OCI-LY1 (cell line): ENCODE measurements around the gene RABIF.

Experiments used
- H2AFZ ChIP-seq: fragments of 200-600 bp; sonication (generic), shearing (Covaris generic); 2 replicates; pipeline ENCODE4 v1.6.0; 2014; ENCODE audit warnings: antibody characterized with exemption, mild to moderate bottlenecking, low read length
- H3F3A ChIP-seq: fragments of 200-600 bp; sonication (generic), shearing (Covaris generic); 2 replicates; pipeline ENCODE4 v1.6.0; 2014; ENCODE audit warnings: mild to moderate bottlenecking, antibody characterized with exemption, low read length, moderate library complexity; ENCODE audit not compliant: insufficient read depth
- H3K27ac ChIP-seq: fragments of 200-600 bp; sonication (generic); 2 replicates; pipeline ENCODE4 v1.5.1; 2014; ENCODE audit warnings: low read length, mixed run types, mild to moderate bottlenecking, low read depth; ENCODE audit not compliant: poor library complexity, severe bottlenecking
- H3K27me3 ChIP-seq: fragments of 200-600 bp; sonication (generic); 2 replicates; pipeline ENCODE4 v1.6.0; 2014; ENCODE audit warnings: antibody characterized with exemption, mild to moderate bottlenecking, low read length, moderate library complexity; ENCODE audit not compliant: insufficient read depth
- H3K36me3 ChIP-seq: fragments of 200-600 bp; sonication (generic); 2 replicates; pipeline ENCODE4 v1.6.1; 2014; ENCODE audit warnings: mild to moderate bottlenecking, antibody characterized with exemption, low read length, moderate library complexity, mixed read lengths; ENCODE audit not compliant: insufficient read depth
- H3K4me1 ChIP-seq: fragments of 200-600 bp; sonication (generic); 2 replicates; pipeline ENCODE4 v1.5.1; 2014; ENCODE audit warnings: mild to moderate bottlenecking, low read length, moderate library complexity; ENCODE audit not compliant: insufficient read depth, severe bottlenecking
- H3K4me2 ChIP-seq: fragments of 200-600 bp; sonication (generic), shearing (Covaris generic); 2 replicates; pipeline ENCODE4 v1.6.1; 2014; ENCODE audit warnings: low read length
- H3K4me3 ChIP-seq: fragments of 200-600 bp; sonication (generic); 2 replicates; pipeline ENCODE4 v1.5.1; 2014; ENCODE audit warnings: low read length, low read depth, mild to moderate bottlenecking, mixed read lengths; ENCODE audit not compliant: poor library complexity, severe bottlenecking
- H3K79me2 ChIP-seq: fragments of 200-600 bp; shearing (Covaris generic); 2 replicates; pipeline ENCODE4 v1.6.1; 2016; ENCODE audit warnings: mixed run types, low read length, mixed read lengths; ENCODE audit not compliant: insufficient read depth
- H3K9ac ChIP-seq: fragments of 200-600 bp; sonication (generic), shearing (Covaris generic); 2 replicates; pipeline ENCODE4 v1.6.1; 2014; ENCODE audit warnings: mild to moderate bottlenecking, low read length, mixed read lengths
- H3K9me2 ChIP-seq: fragments of 200-600 bp; sonication (generic), shearing (Covaris generic); 2 replicates; pipeline ENCODE4 v1.6.1; 2014; ENCODE audit warnings: low read depth, mild to moderate bottlenecking, low read length, mixed read lengths
- H3K9me3 ChIP-seq: fragments of 200-600 bp; shearing (Covaris generic); 2 replicates; pipeline ENCODE4 v1.6.1; 2014; ENCODE audit warnings: low read length, mixed read lengths
- H4K20me1 ChIP-seq: fragments of 200-600 bp; sonication (generic), shearing (Covaris generic); 2 replicates; pipeline ENCODE4 v1.6.0; 2016; ENCODE audit warnings: mild to moderate bottlenecking, low read length; ENCODE audit not compliant: insufficient read depth
- EZH2 ChIP-seq: fragments of 200-600 bp; sonication (generic), shearing (Covaris generic); IDR thresholded peaks from 2 replicates; pipeline ENCODE4 v1.8.0; 2017; ENCODE audit warnings: borderline replicate concordance, mixed run types, mild to moderate bottlenecking, antibody characterized with exemption, low read length, moderate library complexity, mixed read lengths
- TF ChIP-seq, protein P1 (sequence below): fragments of 200-600 bp; sonication (generic), shearing (Covaris generic); IDR thresholded peaks from 2 replicates; pipeline ENCODE4 v1.5.1; 2017; ENCODE audit warnings: mild to moderate bottlenecking, antibody characterized with exemption, low read length, moderate library complexity, mixed read lengths

The RABIF gene

DNA sequence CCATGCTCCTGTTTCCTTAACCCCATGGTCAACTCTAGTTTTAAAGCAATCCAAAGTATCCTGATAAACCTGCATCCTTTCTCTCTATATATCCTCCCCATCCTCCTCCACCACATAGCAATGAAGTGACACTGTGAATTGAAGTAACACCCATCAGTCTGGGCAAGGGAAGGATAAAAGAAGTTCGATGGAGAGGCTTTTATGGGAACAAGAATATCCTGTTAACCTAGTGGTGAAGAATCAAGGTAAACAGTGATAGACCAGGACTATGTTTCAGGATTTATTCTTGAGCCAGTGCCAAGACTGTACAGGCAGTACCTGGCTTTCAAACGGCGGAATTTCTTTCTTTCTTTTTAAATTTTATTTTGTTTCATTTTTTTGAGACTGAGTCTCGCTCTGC lies 17.6 kb downstream of the RABIF start:
- no peaks in the 10 kb centered on the region for H3K4me1 ChIP-seq
- no peak overlapping the region for H3K4me3 ChIP-seq
- no peaks in the 10 kb centered on the region for H3K9me2 ChIP-seq
- H3K27ac ChIP-seq: no peak overlapping the region
- no peaks in the 10 kb centered on the region for H3K79me2 ChIP-seq
- H3K9ac ChIP-seq: no peak overlapping the region
- no peaks in the 10 kb centered on the region for H4K20me1 ChIP-seq
- no peak overlapping the region for H2AFZ ChIP-seq
- H3K4me2 ChIP-seq: no peak overlapping the region
- TF ChIP-seq, protein P1, sequence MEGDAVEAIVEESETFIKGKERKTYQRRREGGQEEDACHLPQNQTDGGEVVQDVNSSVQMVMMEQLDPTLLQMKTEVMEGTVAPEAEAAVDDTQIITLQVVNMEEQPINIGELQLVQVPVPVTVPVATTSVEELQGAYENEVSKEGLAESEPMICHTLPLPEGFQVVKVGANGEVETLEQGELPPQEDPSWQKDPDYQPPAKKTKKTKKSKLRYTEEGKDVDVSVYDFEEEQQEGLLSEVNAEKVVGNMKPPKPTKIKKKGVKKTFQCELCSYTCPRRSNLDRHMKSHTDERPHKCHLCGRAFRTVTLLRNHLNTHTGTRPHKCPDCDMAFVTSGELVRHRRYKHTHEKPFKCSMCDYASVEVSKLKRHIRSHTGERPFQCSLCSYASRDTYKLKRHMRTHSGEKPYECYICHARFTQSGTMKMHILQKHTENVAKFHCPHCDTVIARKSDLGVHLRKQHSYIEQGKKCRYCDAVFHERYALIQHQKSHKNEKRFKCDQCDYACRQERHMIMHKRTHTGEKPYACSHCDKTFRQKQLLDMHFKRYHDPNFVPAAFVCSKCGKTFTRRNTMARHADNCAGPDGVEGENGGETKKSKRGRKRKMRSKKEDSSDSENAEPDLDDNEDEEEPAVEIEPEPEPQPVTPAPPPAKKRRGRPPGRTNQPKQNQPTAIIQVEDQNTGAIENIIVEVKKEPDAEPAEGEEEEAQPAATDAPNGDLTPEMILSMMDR: no peak
- TF ChIP-seq EZH2: no peak
- no peaks in the 10 kb centered on the region for H3K27me3 ChIP-seq
- no peaks in the 10 kb centered on the region for H3K9me3 ChIP-seq
- no peaks in the 10 kb centered on the region for H3K36me3 ChIP-seq
- H3F3A ChIP-seq: no peaks in the 10 kb centered on the region

DNA sequence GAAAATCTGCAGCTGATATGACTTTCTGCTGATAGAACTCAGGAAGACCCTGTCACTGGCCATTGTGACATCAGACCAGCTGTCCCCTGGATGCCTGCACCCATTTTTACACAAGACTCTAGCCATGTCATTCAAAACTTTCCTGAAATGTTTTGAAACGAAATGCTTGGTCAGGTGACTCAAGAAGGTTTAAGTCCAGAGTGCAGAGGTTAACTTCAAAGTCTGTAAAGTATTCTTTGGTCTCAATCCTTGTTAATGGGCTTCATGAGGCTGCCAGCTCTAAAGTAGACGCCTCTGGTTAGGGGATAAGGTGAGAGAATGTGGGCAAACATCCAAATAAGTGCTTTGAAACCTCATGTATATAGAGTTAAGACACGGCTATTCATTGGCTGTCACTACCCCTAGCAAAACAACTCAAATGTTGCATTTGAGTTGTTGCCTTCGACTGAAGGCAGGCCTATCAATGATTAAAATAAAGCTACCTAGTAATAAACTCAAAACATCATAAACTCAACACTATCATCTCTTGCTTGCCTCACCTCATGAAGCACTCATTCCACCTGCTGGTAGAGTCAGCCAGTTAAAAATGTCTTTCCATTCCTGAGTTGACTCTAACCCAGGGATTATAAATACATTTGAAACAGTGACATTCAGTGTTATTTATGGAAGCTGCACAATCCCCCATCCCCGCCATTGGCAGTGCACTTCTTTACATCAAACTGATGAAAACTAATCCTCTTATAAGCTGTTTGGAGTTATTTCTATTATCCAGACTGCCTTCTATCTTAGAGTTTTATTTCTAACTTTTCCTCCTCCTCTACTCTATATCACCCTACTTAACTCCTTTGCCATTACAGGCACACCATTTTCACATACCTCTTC lies 26.0 kb downstream of the RABIF start:
- Histone ChIP-seq H4K20me1 (no peaks in the 10 kb centered on the region), H3K36me3 (no peaks in the 10 kb centered on the region), H3K9ac (no peak overlapping the region), H3K4me1 (peaks cover 12% of the 10 kb centered on the region), H3K4me2 (no peak overlapping the region), H3K9me3 (no peaks in the 10 kb centered on the region), H3K9me2 (no peaks in the 10 kb centered on the region), H3K79me2 (no peaks in the 10 kb centered on the region), H3F3A (no peaks in the 10 kb centered on the region), H3K27ac (no peak overlapping the region), H3K4me3 (no peak overlapping the region), H2AFZ (no peak overlapping the region), H3K27me3 (peaks cover 10% of the 10 kb centered on the region; the same call in 1 of the 2 replicates)
- TF ChIP-seq, protein P1: no peak
- TF ChIP-seq EZH2: no peak

DNA sequence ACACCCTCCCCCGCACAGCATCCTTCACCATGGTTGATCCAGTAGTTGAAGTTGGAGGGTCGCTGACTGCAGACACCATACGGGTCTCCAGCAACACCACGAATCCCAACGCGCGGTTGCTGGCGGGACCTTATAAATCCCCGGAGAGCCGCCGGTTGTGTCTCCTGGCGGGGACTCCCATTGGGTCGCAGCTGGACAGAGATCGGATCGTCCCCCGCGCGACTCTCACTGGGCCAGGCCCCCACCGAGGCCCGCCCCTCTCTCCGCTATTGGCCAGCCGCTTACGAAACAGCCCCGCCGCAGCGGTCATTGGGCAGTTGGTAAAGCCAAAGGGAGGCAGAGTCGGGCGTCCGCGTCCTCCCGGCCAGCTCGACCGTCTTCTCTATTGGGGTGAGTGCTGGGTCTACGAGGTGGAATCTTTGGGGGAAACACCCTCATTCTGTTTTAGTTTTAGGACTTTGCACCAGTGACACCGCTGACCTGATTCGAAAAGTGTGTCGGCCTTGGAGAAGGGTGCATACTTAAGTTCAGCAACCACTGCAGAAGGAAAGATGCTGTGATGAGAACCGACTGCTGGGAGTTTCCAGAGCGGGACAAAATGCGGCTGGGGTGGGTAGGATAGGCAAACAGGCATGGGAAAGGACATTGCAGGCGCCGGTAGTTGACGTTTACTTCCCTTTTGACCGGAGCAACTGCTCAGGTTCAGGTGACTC lies 27.4 kb downstream of the RABIF start:
- Histone ChIP-seq H3K4me2 (peak overlapping the region; percentile 81), H3K4me1 (peaks cover 12% of the 10 kb centered on the region), H3K9me3 (no peaks in the 10 kb centered on the region), H3K79me2 (no peaks in the 10 kb centered on the region), H3K4me3 (peak overlapping the region; percentile 60), H3K9me2 (no peaks in the 10 kb centered on the region), H2AFZ (peak overlapping the region; percentile 39; the same call in 1 of the 2 replicates), H3K27ac (no peak overlapping the region), H3K9ac (no peak overlapping the region; the same call in 1 of the 2 replicates), H4K20me1 (no peaks in the 10 kb centered on the region), H3K36me3 (no peaks in the 10 kb centered on the region), H3F3A (no peaks in the 10 kb centered on the region), H3K27me3 (peaks cover 10% of the 10 kb centered on the region; the same call in 1 of the 2 replicates)
- TF ChIP-seq, protein P1: no peak
- no peak for TF ChIP-seq EZH2
